Measurements from ENCODE around the gene ZSWIM6.

ZSWIM6 gene

GRCh38 chr5:61307191-61307590, 24.9 kb upstream of the ZSWIM6 start:
- no peak for DNase-seq (ENCODE audit: low read depth)

GRCh38 chr5:61307611-61308010, 24.4 kb upstream of the ZSWIM6 start:
- DNase-seq (ENCODE audit: low read depth): no peak

- DNase-seq (ENCODE audit: low read depth): no peak
Observed at GRCh38 chr5:61308712-61309111, 23.3 kb upstream of the ZSWIM6 start.

GRCh38 chr5:61309115-61309514, 22.9 kb upstream of the ZSWIM6 start:
- DNase-seq (ENCODE audit: low read depth): no peak

- no peak for DNase-seq (ENCODE audit: low read depth)
Observed at GRCh38 chr5:61311056-61311610, 20.9 kb upstream of the ZSWIM6 start.

GRCh38 chr5:61311836-61312808, 19.9 kb upstream of the ZSWIM6 start:
- DNase-seq (ENCODE audit: low read depth): no peak

- no peak for DNase-seq (ENCODE audit: low read depth)
Observed at GRCh38 chr5:61313960-61314681, 17.9 kb upstream of the ZSWIM6 start.

GRCh38 chr5:61318376-61318775, 13.7 kb upstream of the ZSWIM6 start:
- no peak for DNase-seq (ENCODE audit: low read depth)

- no peak for DNase-seq (ENCODE audit: low read depth)
Observed at GRCh38 chr5:61319388-61320146, 12.5 kb upstream of the ZSWIM6 start.

- DNase-seq (ENCODE audit: low read depth): no peak
Observed at GRCh38 chr5:61320860-61321259, 11.2 kb upstream of the ZSWIM6 start.

- no peak for DNase-seq (ENCODE audit: low read depth)
Observed at GRCh38 chr5:61321669-61322068, 10.4 kb upstream of the ZSWIM6 start.

GRCh38 chr5:61322738-61323725, 9.0 kb upstream of the ZSWIM6 start:
- no peak for DNase-seq (ENCODE audit: low read depth)

- DNase-seq (ENCODE audit: low read depth): no peak
Observed at GRCh38 chr5:61327760-61328753, 4.0 kb upstream of the ZSWIM6 start.

- DNase-seq (ENCODE audit: low read depth): no peak
Observed at GRCh38 chr5:61328791-61329549, 3.1 kb upstream of the ZSWIM6 start.

GRCh38 chr5:61329550-61330128, 2.4 kb upstream of the ZSWIM6 start:
- no peak for DNase-seq (ENCODE audit: low read depth)

GRCh38 chr5:61330341-61330844, 1.7 kb upstream of the ZSWIM6 start:
- DNase-seq (ENCODE audit: low read depth): no peak

GRCh38 chr5:61330845-61331406, 1.1 kb upstream of the ZSWIM6 start:
- DNase-seq (ENCODE audit: low read depth): peak; percentile 52

GRCh38 chr5:61332358-61332749, 296 bp downstream of the ZSWIM6 start:
- peak; percentile 21 for DNase-seq (ENCODE audit: low read depth)

Measured in T-helper 22 cell (primary cell).